GM18520 (cell line): ENCODE data around the gene CHIT1.

Experiments used
- ATAC-seq: cut with Tn5 transposase; IDR thresholded peaks from one replicate; pipeline ENCODE4 v1.9.1; 2021; ENCODE audit not compliant: unreplicated experiment

Gene CHIT1

GRCh38 chr1:203217139-203217655, 12.3 kb downstream of the CHIT1 start:
- ATAC-seq = no peak

- ATAC-seq = no peak
These were observed 13.0 kb downstream of the CHIT1 start for GRCh38 chr1:203216274-203217138.

- ATAC-seq = no peak
These were observed 13.9 kb downstream of the CHIT1 start for GRCh38 chr1:203215573-203215972.

- no peak for ATAC-seq
These were observed 14.6 kb downstream of the CHIT1 start for GRCh38 chr1:203214871-203215270.

GRCh38 chr1:203213126-203213525, 16.3 kb downstream of the CHIT1 start:
- no peak for ATAC-seq

- ATAC-seq = no peak
These were observed 17.7 kb downstream of the CHIT1 start for GRCh38 chr1:203211812-203212211.

GRCh38 chr1:203210988-203211387, 18.5 kb downstream of the CHIT1 start:
- no peak for ATAC-seq

- no peak for ATAC-seq
These were observed 19.1 kb downstream of the CHIT1 start for GRCh38 chr1:203210350-203210749.

GRCh38 chr1:203208181-203208580, 21.3 kb downstream of the CHIT1 start:
- no peak for ATAC-seq

GRCh38 chr1:203207751-203208150, 21.7 kb downstream of the CHIT1 start:
- no peak for ATAC-seq

- no peak for ATAC-seq
These were observed 23.3 kb downstream of the CHIT1 start for GRCh38 chr1:203206129-203206687.

GRCh38 chr1:203204756-203205155, 24.7 kb downstream of the CHIT1 start:
- no peak for ATAC-seq

GRCh38 chr1:203202431-203203245, 26.8 kb downstream of the CHIT1 start:
- ATAC-seq = no peak

GRCh38 chr1:203201516-203202205, 27.8 kb downstream of the CHIT1 start:
- no peak for ATAC-seq

- no peak for ATAC-seq
These were observed 28.6 kb downstream of the CHIT1 start for GRCh38 chr1:203200916-203201315.

- ATAC-seq = no peak
These were observed 29.5 kb downstream of the CHIT1 start for GRCh38 chr1:203199816-203200571.

- ATAC-seq = no peak
These were observed 30.0 kb downstream of the CHIT1 start for GRCh38 chr1:203199481-203199815.

GRCh38 chr1:203199002-203199401, 30.5 kb downstream of the CHIT1 start:
- ATAC-seq = no peak

GRCh38 chr1:203197625-203198024, 31.8 kb downstream of the CHIT1 start:
- ATAC-seq = no peak

- ATAC-seq = no peak
These were observed 33.1 kb downstream of the CHIT1 start for GRCh38 chr1:203196371-203196770.
